K562 (cell line): ENCODE measurements around the gene UBE2D3. TPM values are rescaled to one million over a fixed set of nuclear protein-coding genes. Genes with fewer than 3 reads are reported as not detected.
A peak's percentile ranks its signal among the peaks of the same experiment; 100 is the strongest.

Source experiments
- FOS ChIP-seq: IDR thresholded peaks from 3 replicates; pipeline ENCODE4 v1.6.1; 2011; ENCODE audit not compliant: insufficient read length; ENCODE audit errors: extremely low read depth
- HDGF ChIP-seq: fragments of 450-650 bp; IDR thresholded peaks from 2 replicates; pipeline ENCODE4 v1.6.1; 2016
- POLR2G ChIP-seq: fragments of 200-400 bp; formaldehyde crosslinking; IDR thresholded peaks from 2 replicates; pipeline ENCODE4 v1.6.1; 2017; ENCODE audit warnings: low read depth, mild to moderate bottlenecking, antibody characterized with exemption, low read length, moderate library complexity
- RAD21 ChIP-seq, 2 experiments: fragments of 250-450 bp in 1 of 2; fragments of 450-650 bp in 1 of 2; sonication (Bioruptor Pico) in 1 of 2; formaldehyde crosslinking in 1 of 2; IDR thresholded peaks in 1 of 2; conservative IDR thresholded peaks in 1 of 2; 2 replicates each; pipeline versions ENCODE4 v1.4.0 to v1.8.0; 2020 to 2022; ENCODE audit warnings: mild to moderate bottlenecking in 2 of 2, moderate library complexity in 1 of 2
- ZNF311 ChIP-seq: fragments of 250-450 bp; sonication (Bioruptor Pico); IDR thresholded peaks from 2 replicates; pipeline ENCODE4 v1.4.0; 2020; ENCODE audit warnings: mild to moderate bottlenecking, moderate library complexity
- polyA plus RNA-seq, 8 experiments: library from polyadenylated mRNA; depleted of rRNA in 4 of 8; stranded (reverse) in 5 of 8; unstranded in 3 of 8; fragments of >200 nt; fragmentation: Nextera tagmentation in 2 of 8; fragmentation: Illumina TruSeq in 1 of 8; extraction: Ambion mirVana in 2 of 8; extraction: Trizol in 1 of 8; gene quantifications; 2 replicates each; pipeline versions ENCODE4 v1.2.1 to v1.2.3, GENCODE V29; 2011 to 2014; ENCODE audit warnings: inconsistent platforms in 1 of 8, missing spikeins in 1 of 8
- total RNA-seq, 7 experiments: library from RNA; depleted of rRNA in 6 of 7; stranded (reverse); fragments of >200 nt in 6 of 7; fragmentation: Illumina TruSeq in 2 of 7; extraction: Trizol in 2 of 7; gene quantifications; 2 replicates each; pipeline versions ENCODE4 v1.2.1 to v1.2.3, GENCODE V29; 2011 to 2021; ENCODE audit warnings: low replicate concordance in 1 of 7
- TF ChIP-seq, protein P1 (sequence below): fragments of 250-450 bp; sonication (Bioruptor Pico); IDR thresholded peaks from 2 replicates; pipeline ENCODE4 v1.4.0; 2020
- TF ChIP-seq, protein P2 (sequence below), 2 experiments: fragments of 150-350 bp in 1 of 2; IDR thresholded peaks; 2 replicates each; pipeline ENCODE4 v1.6.1; 2012 to 2016; ENCODE audit warnings: low read depth in 2 of 2, low read length in 2 of 2, mild to moderate bottlenecking in 1 of 2, moderate library complexity in 1 of 2
- TF ChIP-seq, protein P3 (sequence below): fragments of 250-450 bp; sonication (Bioruptor Pico); IDR thresholded peaks from 2 replicates; pipeline ENCODE4 v1.8.0; 2022; ENCODE audit warnings: moderate library complexity, mild to moderate bottlenecking, inconsistent platforms
- TF ChIP-seq, protein P4 (sequence below): sonication (generic); formaldehyde crosslinking; IDR thresholded peaks from 2 replicates; pipeline ENCODE4 v1.5.0; 2020; ENCODE audit warnings: missing genetic modification reagents
- TF ChIP-seq, protein P5 (sequence below): fragments of 250-450 bp; sonication (Bioruptor Pico); IDR thresholded peaks from 2 replicates; pipeline ENCODE4 v1.8.0; 2022; ENCODE audit warnings: inconsistent platforms, mild to moderate bottlenecking, moderate library complexity, borderline replicate concordance

Gene UBE2D3
- total and polyA plus RNA-seq, 9 of the 15 experiments (the other 6 are each of a cell fraction or from before 2014, with no cell fraction given): 191 to 618 (median 292) TPM

DNA sequence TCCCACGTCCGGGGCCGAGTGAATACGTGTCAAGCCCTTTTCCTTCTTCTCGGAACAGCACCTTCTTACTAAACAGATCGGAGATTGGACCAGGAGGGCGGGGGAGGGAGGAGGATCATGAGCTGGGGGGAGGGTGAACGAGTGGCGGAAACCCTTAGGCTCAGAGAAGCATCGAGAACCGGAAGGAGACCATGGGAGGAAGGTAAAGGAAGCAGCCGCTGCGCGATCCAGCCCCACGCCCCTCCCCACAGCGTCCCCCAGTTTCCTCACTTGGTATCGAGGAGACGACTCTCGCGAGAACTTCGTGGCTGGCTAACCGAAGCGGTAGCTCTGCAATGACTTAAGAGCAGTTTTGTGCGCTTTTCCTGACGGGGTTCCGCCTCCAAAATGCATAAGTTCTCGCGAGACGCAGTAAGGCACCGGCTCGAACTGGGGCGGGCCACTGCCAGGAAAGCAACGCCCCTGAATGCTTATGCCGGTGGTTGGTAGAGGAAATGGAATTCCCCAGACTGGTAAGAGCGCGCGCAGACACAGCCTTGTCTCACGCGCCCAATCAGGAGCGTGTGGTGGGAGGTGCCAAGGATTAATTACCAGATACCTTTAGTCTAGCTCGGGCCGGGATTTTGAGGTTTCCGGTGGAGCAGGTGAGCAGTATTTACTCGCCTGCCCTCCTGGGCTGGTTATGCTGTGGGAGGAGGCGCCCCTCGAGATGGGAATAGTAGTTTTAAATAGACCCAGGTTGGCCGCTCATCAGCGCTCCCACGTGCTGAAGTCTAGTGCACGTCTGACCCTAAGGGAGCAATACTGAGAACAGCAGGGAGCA lies 534 bp upstream of the UBE2D3 start (continued):
- TF ChIP-seq, protein P1, sequence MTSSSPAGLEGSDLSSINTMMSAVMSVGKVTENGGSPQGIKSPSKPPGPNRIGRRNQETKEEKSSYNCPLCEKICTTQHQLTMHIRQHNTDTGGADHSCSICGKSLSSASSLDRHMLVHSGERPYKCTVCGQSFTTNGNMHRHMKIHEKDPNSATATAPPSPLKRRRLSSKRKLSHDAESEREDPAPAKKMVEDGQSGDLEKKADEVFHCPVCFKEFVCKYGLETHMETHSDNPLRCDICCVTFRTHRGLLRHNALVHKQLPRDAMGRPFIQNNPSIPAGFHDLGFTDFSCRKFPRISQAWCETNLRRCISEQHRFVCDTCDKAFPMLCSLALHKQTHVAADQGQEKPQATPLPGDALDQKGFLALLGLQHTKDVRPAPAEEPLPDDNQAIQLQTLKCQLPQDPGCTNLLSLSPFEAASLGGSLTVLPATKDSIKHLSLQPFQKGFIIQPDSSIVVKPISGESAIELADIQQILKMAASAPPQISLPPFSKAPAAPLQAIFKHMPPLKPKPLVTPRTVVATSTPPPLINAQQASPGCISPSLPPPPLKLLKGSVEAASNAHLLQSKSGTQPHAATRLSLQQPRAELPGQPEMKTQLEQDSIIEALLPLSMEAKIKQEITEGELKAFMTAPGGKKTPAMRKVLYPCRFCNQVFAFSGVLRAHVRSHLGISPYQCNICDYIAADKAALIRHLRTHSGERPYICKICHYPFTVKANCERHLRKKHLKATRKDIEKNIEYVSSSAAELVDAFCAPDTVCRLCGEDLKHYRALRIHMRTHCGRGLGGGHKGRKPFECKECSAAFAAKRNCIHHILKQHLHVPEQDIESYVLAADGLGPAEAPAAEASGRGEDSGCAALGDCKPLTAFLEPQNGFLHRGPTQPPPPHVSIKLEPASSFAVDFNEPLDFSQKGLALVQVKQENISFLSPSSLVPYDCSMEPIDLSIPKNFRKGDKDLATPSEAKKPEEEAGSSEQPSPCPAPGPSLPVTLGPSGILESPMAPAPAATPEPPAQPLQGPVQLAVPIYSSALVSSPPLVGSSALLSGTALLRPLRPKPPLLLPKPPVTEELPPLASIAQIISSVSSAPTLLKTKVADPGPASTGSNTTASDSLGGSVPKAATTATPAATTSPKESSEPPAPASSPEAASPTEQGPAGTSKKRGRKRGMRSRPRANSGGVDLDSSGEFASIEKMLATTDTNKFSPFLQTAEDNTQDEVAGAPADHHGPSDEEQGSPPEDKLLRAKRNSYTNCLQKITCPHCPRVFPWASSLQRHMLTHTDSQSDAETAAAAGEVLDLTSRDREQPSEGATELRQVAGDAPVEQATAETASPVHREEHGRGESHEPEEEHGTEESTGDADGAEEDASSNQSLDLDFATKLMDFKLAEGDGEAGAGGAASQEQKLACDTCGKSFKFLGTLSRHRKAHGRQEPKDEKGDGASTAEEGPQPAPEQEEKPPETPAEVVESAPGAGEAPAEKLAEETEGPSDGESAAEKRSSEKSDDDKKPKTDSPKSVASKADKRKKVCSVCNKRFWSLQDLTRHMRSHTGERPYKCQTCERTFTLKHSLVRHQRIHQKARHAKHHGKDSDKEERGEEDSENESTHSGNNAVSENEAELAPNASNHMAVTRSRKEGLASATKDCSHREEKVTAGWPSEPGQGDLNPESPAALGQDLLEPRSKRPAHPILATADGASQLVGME: no peak
- TF ChIP-seq, protein P2, sequence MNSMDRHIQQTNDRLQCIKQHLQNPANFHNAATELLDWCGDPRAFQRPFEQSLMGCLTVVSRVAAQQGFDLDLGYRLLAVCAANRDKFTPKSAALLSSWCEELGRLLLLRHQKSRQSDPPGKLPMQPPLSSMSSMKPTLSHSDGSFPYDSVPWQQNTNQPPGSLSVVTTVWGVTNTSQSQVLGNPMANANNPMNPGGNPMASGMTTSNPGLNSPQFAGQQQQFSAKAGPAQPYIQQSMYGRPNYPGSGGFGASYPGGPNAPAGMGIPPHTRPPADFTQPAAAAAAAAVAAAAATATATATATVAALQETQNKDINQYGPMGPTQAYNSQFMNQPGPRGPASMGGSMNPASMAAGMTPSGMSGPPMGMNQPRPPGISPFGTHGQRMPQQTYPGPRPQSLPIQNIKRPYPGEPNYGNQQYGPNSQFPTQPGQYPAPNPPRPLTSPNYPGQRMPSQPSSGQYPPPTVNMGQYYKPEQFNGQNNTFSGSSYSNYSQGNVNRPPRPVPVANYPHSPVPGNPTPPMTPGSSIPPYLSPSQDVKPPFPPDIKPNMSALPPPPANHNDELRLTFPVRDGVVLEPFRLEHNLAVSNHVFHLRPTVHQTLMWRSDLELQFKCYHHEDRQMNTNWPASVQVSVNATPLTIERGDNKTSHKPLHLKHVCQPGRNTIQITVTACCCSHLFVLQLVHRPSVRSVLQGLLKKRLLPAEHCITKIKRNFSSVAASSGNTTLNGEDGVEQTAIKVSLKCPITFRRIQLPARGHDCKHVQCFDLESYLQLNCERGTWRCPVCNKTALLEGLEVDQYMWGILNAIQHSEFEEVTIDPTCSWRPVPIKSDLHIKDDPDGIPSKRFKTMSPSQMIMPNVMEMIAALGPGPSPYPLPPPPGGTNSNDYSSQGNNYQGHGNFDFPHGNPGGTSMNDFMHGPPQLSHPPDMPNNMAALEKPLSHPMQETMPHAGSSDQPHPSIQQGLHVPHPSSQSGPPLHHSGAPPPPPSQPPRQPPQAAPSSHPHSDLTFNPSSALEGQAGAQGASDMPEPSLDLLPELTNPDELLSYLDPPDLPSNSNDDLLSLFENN (IDR thresholded peaks at IDR 0.05; ENCODE audit: low read depth in 2 of 2, low read length in 2 of 2): no peak
- TF ChIP-seq, protein P3, sequence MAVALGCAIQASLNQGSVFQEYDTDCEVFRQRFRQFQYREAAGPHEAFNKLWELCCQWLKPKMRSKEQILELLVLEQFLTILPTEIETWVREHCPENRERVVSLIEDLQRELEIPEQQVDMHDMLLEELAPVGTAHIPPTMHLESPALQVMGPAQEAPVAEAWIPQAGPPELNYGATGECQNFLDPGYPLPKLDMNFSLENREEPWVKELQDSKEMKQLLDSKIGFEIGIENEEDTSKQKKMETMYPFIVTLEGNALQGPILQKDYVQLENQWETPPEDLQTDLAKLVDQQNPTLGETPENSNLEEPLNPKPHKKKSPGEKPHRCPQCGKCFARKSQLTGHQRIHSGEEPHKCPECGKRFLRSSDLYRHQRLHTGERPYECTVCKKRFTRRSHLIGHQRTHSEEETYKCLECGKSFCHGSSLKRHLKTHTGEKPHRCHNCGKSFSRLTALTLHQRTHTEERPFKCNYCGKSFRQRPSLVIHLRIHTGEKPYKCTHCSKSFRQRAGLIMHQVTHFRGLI (CRISPR knock-in tag): no peak
- TF ChIP-seq HDGF: no peak
- TF ChIP-seq, protein P4, sequence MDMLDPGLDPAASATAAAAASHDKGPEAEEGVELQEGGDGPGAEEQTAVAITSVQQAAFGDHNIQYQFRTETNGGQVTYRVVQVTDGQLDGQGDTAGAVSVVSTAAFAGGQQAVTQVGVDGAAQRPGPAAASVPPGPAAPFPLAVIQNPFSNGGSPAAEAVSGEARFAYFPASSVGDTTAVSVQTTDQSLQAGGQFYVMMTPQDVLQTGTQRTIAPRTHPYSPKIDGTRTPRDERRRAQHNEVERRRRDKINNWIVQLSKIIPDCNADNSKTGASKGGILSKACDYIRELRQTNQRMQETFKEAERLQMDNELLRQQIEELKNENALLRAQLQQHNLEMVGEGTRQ (CRISPR knock-in tag): no peak
- TF ChIP-seq FOS: no peak
- peak; percentile 61; the same call in 1 of the 2 replicates for TF ChIP-seq POLR2G
- peak in 1 of 2 experiments; percentile 34; a peak in 1 of 4 replicates for TF ChIP-seq RAD21 (CRISPR knock-in tag; conservative IDR thresholded peaks at IDR 0.05 in 1 of 2, IDR thresholded peaks at IDR 0.05 in 1 of 2)
- TF ChIP-seq ZNF311: no peak
- TF ChIP-seq, protein P5, sequence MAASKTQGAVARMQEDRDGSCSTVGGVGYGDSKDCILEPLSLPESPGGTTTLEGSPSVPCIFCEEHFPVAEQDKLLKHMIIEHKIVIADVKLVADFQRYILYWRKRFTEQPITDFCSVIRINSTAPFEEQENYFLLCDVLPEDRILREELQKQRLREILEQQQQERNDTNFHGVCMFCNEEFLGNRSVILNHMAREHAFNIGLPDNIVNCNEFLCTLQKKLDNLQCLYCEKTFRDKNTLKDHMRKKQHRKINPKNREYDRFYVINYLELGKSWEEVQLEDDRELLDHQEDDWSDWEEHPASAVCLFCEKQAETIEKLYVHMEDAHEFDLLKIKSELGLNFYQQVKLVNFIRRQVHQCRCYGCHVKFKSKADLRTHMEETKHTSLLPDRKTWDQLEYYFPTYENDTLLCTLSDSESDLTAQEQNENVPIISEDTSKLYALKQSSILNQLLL (CRISPR knock-in tag): no peak
